GM10266 (cell line): ENCODE measurements around the gene MCM3AP.

Source experiments
- DNase-seq: peaks from one replicate; pipeline ENCODE4 v3.0.0; 2012; ENCODE audit errors: extremely low spot score
- TF ChIP-seq, protein P1 (sequence below): IDR thresholded peaks from 2 replicates; pipeline ENCODE4 v1.5.1; 2012; ENCODE audit warnings: mild to moderate bottlenecking, low read depth; ENCODE audit not compliant: control insufficient read depth, insufficient read depth; ENCODE audit errors: missing control alignments

MCM3AP gene

DNA sequence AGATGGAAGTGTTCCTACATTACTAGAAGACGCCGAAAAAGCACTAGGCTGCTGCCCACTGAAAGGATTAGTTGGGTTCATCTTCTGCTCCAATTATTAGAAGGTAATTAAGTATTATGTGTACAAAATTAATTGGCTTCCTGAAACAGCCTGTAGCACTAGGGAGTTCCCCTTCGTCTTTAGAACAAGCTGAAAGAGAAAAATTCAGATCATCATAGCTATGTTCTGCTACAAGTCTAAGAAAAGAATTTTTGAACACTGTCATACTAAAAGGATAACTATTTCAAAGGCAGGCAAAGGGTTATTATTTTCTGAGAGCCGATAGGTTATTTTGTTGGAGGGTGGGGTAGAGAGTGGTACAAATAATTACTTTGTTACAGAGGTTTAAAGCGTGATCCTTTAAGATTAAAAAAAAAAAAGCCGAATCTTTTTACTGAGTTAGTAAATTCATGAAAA, at the start of gene MCM3AP:
MCM3AP (minus strand) TSS at position 406 of the 456 bp plus-strand sequence; CDS start at position 81, 325 bp downstream.
- no peak for DNase-seq
- TF ChIP-seq, protein P1, sequence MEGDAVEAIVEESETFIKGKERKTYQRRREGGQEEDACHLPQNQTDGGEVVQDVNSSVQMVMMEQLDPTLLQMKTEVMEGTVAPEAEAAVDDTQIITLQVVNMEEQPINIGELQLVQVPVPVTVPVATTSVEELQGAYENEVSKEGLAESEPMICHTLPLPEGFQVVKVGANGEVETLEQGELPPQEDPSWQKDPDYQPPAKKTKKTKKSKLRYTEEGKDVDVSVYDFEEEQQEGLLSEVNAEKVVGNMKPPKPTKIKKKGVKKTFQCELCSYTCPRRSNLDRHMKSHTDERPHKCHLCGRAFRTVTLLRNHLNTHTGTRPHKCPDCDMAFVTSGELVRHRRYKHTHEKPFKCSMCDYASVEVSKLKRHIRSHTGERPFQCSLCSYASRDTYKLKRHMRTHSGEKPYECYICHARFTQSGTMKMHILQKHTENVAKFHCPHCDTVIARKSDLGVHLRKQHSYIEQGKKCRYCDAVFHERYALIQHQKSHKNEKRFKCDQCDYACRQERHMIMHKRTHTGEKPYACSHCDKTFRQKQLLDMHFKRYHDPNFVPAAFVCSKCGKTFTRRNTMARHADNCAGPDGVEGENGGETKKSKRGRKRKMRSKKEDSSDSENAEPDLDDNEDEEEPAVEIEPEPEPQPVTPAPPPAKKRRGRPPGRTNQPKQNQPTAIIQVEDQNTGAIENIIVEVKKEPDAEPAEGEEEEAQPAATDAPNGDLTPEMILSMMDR = no peak

DNA sequence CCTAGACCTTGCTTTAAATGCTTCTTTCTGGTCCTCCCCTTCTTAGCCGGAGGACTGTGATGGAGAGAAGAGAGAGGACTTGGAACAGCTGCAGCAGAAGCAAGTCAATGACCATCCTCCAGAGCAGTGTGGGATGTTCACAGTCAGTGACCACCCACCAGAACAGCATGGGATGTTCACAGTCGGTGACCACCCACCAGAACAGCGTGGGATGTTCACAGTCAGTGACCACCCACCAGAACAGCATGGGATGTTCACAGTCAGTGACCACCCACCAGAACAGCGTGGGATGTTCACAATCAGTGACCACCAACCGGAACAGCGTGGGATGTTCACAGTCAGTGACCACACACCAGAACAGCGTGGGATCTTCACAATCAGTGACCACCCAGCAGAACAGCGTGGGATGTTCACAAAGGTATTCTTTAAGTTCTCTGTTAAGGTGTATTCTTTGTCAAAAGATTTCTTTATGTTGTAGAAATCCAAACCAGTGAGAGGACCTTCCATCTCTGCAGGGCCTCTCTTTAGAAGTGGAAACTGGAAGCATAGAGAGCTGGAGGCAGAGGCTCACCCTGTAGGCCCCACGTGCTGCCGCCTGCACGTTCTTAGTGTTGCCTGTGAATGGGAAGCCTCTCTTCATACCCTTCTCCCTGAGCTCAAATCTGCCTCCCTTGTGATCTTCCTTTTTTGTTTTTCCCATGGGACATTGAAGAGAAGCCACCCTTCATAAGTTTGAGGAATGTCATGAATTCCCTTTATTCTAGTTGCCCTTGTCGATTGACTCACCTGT, 49.1 kb upstream of the MCM3AP start:
- no peak for DNase-seq
- TF ChIP-seq, protein P1 = no peak

DNA sequence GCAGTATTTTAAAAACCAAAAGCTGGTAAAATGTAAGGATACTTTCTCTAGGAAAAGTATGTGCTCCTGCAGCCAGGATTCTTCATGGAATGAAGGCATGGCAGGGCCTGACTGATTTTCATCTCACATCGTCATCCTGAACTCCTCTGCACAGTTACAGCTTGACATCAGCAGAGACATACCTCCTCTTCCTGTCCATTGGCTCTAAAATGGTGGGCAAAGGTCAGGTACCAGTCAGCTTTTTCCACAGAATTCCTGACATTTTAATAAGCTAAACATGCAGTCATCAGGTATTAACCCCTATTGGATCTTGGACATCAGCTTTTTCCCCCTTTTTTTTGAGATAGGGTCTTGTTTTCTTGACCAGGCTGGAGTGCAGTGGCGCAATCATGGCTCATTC, 44.4 kb upstream of the MCM3AP start:
- no peak for DNase-seq
- TF ChIP-seq, protein P1 = no peak

DNA sequence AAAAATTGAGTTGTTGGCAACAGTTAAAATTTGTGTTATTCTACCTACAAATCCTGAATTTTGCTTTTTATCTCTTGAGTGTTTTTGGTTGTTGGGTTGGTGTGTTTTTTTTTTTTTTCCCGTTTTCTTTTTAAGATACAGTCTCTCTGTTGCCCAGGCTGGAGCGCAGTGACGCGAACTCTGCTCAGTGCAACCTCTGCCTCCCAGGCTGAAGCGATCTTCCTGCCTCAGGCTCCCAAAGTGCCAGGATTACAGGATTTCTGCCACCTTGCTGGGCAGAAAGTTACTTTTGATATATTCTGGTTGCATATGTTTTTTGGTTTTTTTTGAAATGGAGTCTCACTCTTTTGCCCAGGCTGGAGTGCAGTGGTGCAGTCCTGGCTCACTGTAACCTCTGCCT, 42.7 kb upstream of the MCM3AP start:
- no peak for DNase-seq
- TF ChIP-seq, protein P1 = no peak

DNA sequence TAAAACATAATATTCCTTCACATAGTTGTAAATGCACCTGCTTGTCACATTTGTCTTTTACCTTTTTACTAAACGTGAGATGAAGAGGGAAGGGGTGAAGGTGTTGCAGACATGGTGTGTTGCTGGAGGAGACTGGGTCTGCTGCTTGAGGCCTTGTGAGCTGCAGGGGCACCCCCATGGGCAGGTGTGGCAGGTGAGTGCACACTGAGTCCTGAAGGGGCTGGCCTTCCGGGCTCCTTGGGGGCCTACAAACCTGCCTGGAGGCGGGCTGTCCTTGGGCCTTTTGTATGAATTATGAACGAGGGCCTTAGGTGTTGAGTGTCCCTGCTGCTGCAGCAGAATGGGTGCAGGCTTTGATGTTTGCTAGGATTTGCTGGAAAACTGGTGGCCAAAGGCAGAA, 42.3 kb upstream of the MCM3AP start:
- no peak for DNase-seq
- TF ChIP-seq, protein P1 = no peak

DNA sequence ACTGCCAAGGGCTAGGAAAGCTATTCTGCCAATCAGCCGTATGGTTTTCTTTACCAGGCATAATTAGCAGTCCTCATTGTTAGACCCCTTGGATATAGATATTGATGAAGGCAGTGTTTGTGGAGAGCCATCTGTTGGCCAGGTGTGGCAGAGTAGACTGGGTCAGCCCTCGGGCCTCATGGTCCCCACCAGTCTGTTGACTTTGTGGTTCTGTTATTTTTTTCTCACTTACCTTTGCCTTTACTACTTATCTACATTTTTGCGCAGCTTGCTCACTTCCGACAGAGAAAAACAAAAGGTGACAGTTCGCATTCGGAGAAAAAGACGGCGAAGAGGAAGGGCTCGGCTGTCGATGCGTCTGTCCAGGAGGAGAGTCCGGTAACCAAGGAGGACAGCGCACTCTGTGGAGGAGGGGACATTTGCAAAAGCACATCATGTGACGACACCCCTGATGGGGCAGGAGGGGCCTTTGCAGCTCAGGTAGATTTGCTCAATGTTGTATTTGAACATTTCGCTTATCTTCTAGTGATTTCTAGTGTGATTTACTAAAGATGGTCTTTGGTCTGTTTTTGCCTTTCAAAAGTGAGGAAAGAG, 40.8 kb upstream of the MCM3AP start:
- TF ChIP-seq, protein P1 = no peak

More for the DNA sequence above, 40.8 kb upstream of the MCM3AP start:
- DNase-seq = no peak
